Vagina (tissue), 2 donors: ENCODE results near the gene PIP5KL1.

Experiments
- POLR2A ChIP-seq, 2 donors: fragments of 450-650 bp; IDR thresholded peaks; one replicate each; pipeline ENCODE4 v1.6.1; 2017; ENCODE audit warnings: antibody characterized with exemption in 2 of 2, mild to moderate bottlenecking in 2 of 2, moderate library complexity in 2 of 2
- POLR2AphosphoS5 ChIP-seq, 2 donors: sonication (generic); formaldehyde crosslinking; IDR thresholded peaks; one replicate each; pipeline ENCODE4 v1.9.0; 2017; ENCODE audit warnings: antibody characterized with exemption in 2 of 2, mild to moderate bottlenecking in 2 of 2, low read depth in 1 of 2; ENCODE audit not compliant: insufficient read depth in 1 of 2
- TF ChIP-seq, protein P1 (sequence below), 3 experiments: fragments of 450-650 bp in 2 of 3; fragments of 200-600 bp in 1 of 3; sonication (generic) in 1 of 3; IDR thresholded peaks; one replicate each; pipeline ENCODE4 v1.5.1; 2017 to 2019; ENCODE audit warnings: antibody characterized with exemption in 3 of 3, mild to moderate bottlenecking in 2 of 3, moderate library complexity in 2 of 3

DNA sequence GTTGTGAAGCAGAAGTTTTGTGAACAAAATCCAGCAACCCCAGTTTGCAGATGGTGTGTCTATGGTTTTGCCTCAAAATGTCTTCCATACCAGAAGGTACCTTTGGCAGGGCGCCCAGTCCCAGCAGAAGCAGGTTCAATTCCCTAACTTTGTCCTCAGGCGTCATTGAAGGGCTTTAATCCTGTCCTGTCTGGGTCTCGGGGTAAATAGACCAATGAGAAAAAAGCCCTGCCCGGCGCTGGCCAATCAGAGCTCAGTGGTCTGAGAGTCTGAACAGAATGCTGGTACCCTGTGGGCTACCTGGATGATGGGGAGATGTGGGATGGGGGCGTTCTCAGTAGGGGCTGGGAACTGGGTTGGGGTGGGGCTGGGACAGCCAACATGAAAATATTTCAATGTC, 7.5 kb downstream of the PIP5KL1 start:
- TF ChIP-seq, protein P1, sequence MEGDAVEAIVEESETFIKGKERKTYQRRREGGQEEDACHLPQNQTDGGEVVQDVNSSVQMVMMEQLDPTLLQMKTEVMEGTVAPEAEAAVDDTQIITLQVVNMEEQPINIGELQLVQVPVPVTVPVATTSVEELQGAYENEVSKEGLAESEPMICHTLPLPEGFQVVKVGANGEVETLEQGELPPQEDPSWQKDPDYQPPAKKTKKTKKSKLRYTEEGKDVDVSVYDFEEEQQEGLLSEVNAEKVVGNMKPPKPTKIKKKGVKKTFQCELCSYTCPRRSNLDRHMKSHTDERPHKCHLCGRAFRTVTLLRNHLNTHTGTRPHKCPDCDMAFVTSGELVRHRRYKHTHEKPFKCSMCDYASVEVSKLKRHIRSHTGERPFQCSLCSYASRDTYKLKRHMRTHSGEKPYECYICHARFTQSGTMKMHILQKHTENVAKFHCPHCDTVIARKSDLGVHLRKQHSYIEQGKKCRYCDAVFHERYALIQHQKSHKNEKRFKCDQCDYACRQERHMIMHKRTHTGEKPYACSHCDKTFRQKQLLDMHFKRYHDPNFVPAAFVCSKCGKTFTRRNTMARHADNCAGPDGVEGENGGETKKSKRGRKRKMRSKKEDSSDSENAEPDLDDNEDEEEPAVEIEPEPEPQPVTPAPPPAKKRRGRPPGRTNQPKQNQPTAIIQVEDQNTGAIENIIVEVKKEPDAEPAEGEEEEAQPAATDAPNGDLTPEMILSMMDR (IDR thresholded peaks at IDR 0.05), result no peak
- TF ChIP-seq POLR2AphosphoS5 (IDR thresholded peaks at IDR 0.05; ENCODE audit: insufficient read depth in 1 of 2, low read depth in 1 of 2) (no peak), POLR2A (IDR thresholded peaks at IDR 0.05) (no peak)
